Memory B cell (primary cell): Measurements from ENCODE around the gene LOC128125822.
A peak's percentile ranks its signal among the peaks of the same experiment; 100 is the strongest.

Experiments used
- ATAC-seq: fragments of 150-1000 bp; cut with Tn5 transposase; 2 replicates; pipeline ENCODE4 v1.10.0; 2021; ENCODE audit warnings: low read depth, mild to moderate bottlenecking, moderate library complexity
- DNase-seq, 2 donors: peaks; one replicate each; pipeline ENCODE4 v3.0.0; 2022; ENCODE audit warnings: low spot score in 2 of 2
- H3K27ac Mint-ChIP-seq: one replicate; pipeline ENCODE4 v1.8.0; 2022; ENCODE audit warnings: mild to moderate bottlenecking, moderate library complexity, mixed read lengths
- H3K27me3 Mint-ChIP-seq: one replicate; pipeline ENCODE4 v1.8.0; 2022; ENCODE audit warnings: mixed read lengths
- H3K36me3 Mint-ChIP-seq: one replicate; pipeline ENCODE4 v1.8.0; 2022; ENCODE audit warnings: mild to moderate bottlenecking, mixed read lengths
- H3K4me1 Mint-ChIP-seq: one replicate; pipeline ENCODE4 v1.8.0; 2022; ENCODE audit warnings: mixed read lengths
- H3K4me3 Mint-ChIP-seq: one replicate; pipeline ENCODE4 v1.8.0; 2022; ENCODE audit warnings: mild to moderate bottlenecking, moderate library complexity, mixed read lengths
- H3K9me3 Mint-ChIP-seq: one replicate; pipeline ENCODE4 v1.8.0; 2022; ENCODE audit warnings: mixed read lengths

LOC128125822 gene

GRCh38 chr6:63565727-63566596 lies 6.3 kb upstream of the LOC128125822 start:
- Mint-ChIP-seq H3K27me3 (no peaks in the 10 kb centered on the region), H3K4me3 (no peak overlapping the region), H3K9me3 (no peaks in the 10 kb centered on the region), H3K27ac (no peak overlapping the region), H3K36me3 (no peaks in the 10 kb centered on the region), H3K4me1 (no peaks in the 10 kb centered on the region)
- no peak for DNase-seq
- no peak for ATAC-seq

- no peak for DNase-seq
- ATAC-seq = no peak
Measured at GRCh38 chr6:63567966-63568365, 4.3 kb upstream of the LOC128125822 start.

GRCh38 chr6:63571361-63572043 lies 778 bp upstream of the LOC128125822 start:
- Mint-ChIP-seq H3K27me3 (no peaks in the 10 kb centered on the region), H3K9me3 (no peaks in the 10 kb centered on the region), H3K4me3 (peak overlapping the region; percentile 89), H3K27ac (peak overlapping the region; percentile 96), H3K36me3 (no peaks in the 10 kb centered on the region), H3K4me1 (peaks cover 11% of the 10 kb centered on the region)
- DNase-seq (no peak), ATAC-seq (no peak)

More at GRCh38 chr6:63567966-63568365, 4.3 kb upstream of the LOC128125822 start:
- Mint-ChIP-seq H3K4me1 (peaks cover 2% of the 10 kb centered on the region), H3K27me3 (no peaks in the 10 kb centered on the region), H3K9me3 (no peaks in the 10 kb centered on the region), H3K27ac (no peak overlapping the region), H3K4me3 (no peak overlapping the region), H3K36me3 (no peaks in the 10 kb centered on the region)

GRCh38 chr6:63572747-63573075 lies 431 bp downstream of the LOC128125822 start:
- Mint-ChIP-seq H3K4me1 (peaks cover 12% of the 10 kb centered on the region), H3K9me3 (no peaks in the 10 kb centered on the region), H3K27me3 (no peaks in the 10 kb centered on the region), H3K27ac (peak overlapping the region; percentile 96), H3K4me3 (peak overlapping the region; percentile 89), H3K36me3 (peaks cover 2% of the 10 kb centered on the region)
- DNase-seq (no peak), ATAC-seq (peak; percentile 1)

GRCh38 chr6:63573076-63573898 lies 1.0 kb downstream of the LOC128125822 start:
- ATAC-seq = peak; percentile 49
- H3K27ac Mint-ChIP-seq = peak overlapping the region; percentile 96
- no peaks in the 10 kb centered on the region for H3K27me3 Mint-ChIP-seq
- peak overlapping the region; percentile 89 for H3K4me3 Mint-ChIP-seq
- DNase-seq = peak; percentile 77 to 78
- no peaks in the 10 kb centered on the region for H3K9me3 Mint-ChIP-seq
- H3K36me3 Mint-ChIP-seq = peaks cover 2% of the 10 kb centered on the region
- peaks cover 12% of the 10 kb centered on the region for H3K4me1 Mint-ChIP-seq

GRCh38 chr6:63573899-63574553 lies 1.7 kb downstream of the LOC128125822 start:
- H3K4me1 Mint-ChIP-seq = peaks cover 12% of the 10 kb centered on the region
- H3K36me3 Mint-ChIP-seq = peaks cover 2% of the 10 kb centered on the region
- H3K4me3 Mint-ChIP-seq = peak overlapping the region; percentile 89
- peak; percentile 2 for ATAC-seq
- H3K27ac Mint-ChIP-seq = peak overlapping the region; percentile 96
- peak; percentile 19 to 27 for DNase-seq
- H3K27me3 Mint-ChIP-seq = no peaks in the 10 kb centered on the region
- no peaks in the 10 kb centered on the region for H3K9me3 Mint-ChIP-seq

GRCh38 chr6:63574554-63574900 lies 2.2 kb downstream of the LOC128125822 start:
- Mint-ChIP-seq H3K36me3 (peaks cover 2% of the 10 kb centered on the region), H3K4me1 (peaks cover 12% of the 10 kb centered on the region), H3K27ac (peak overlapping the region; percentile 96), H3K4me3 (peak overlapping the region; percentile 89), H3K9me3 (no peaks in the 10 kb centered on the region), H3K27me3 (no peaks in the 10 kb centered on the region)
- ATAC-seq = no peak
- no peak for DNase-seq

GRCh38 chr6:63576147-63576772 lies 4.0 kb downstream of the LOC128125822 start:
- no peak for DNase-seq
- no peak for ATAC-seq
- peak overlapping the region; percentile 53 for H3K27ac Mint-ChIP-seq
- no peak overlapping the region for H3K4me3 Mint-ChIP-seq
- no peaks in the 10 kb centered on the region for H3K27me3 Mint-ChIP-seq
- H3K4me1 Mint-ChIP-seq = peaks cover 12% of the 10 kb centered on the region
- no peaks in the 10 kb centered on the region for H3K9me3 Mint-ChIP-seq
- peaks cover 7% of the 10 kb centered on the region for H3K36me3 Mint-ChIP-seq

- Mint-ChIP-seq H3K27me3 (no peaks in the 10 kb centered on the region), H3K9me3 (no peaks in the 10 kb centered on the region), H3K4me3 (no peak overlapping the region), H3K4me1 (peaks cover 10% of the 10 kb centered on the region), H3K36me3 (peaks cover 7% of the 10 kb centered on the region), H3K27ac (peak overlapping the region; percentile 53)
- ATAC-seq (no peak), DNase-seq (no peak)
Measured at GRCh38 chr6:63576985-63577712, 4.9 kb downstream of the LOC128125822 start.

GRCh38 chr6:63578757-63579156 lies 6.5 kb downstream of the LOC128125822 start:
- Mint-ChIP-seq H3K27me3 (no peaks in the 10 kb centered on the region), H3K36me3 (peaks cover 11% of the 10 kb centered on the region), H3K4me1 (peaks cover 10% of the 10 kb centered on the region), H3K9me3 (no peaks in the 10 kb centered on the region), H3K4me3 (no peak overlapping the region), H3K27ac (no peak overlapping the region)
- no peak for DNase-seq
- no peak for ATAC-seq

- peaks cover 13% of the 10 kb centered on the region for H3K36me3 Mint-ChIP-seq
- ATAC-seq = no peak
- peaks cover 5% of the 10 kb centered on the region for H3K4me1 Mint-ChIP-seq
- no peak overlapping the region for H3K4me3 Mint-ChIP-seq
- no peaks in the 10 kb centered on the region for H3K27me3 Mint-ChIP-seq
- H3K9me3 Mint-ChIP-seq = no peaks in the 10 kb centered on the region
- DNase-seq = no peak
- no peak overlapping the region for H3K27ac Mint-ChIP-seq
Measured at GRCh38 chr6:63579937-63580703, 7.8 kb downstream of the LOC128125822 start.

- Mint-ChIP-seq H3K27ac (no peak overlapping the region), H3K27me3 (no peaks in the 10 kb centered on the region), H3K36me3 (peaks cover 13% of the 10 kb centered on the region)
Measured at GRCh38 chr6:63580704-63580961, 8.4 kb downstream of the LOC128125822 start.

More at GRCh38 chr6:63580704-63580961, 8.4 kb downstream of the LOC128125822 start:
- DNase-seq (no peak), ATAC-seq (no peak)
- Mint-ChIP-seq H3K4me1 (peaks cover 5% of the 10 kb centered on the region), H3K4me3 (no peak overlapping the region), H3K9me3 (no peaks in the 10 kb centered on the region)
